Endometrial microvascular endothelial cells (primary cell): ENCODE results near the gene TTLL7. TPM values are rescaled to one million over a fixed set of nuclear protein-coding genes. Genes with fewer than 3 reads are reported as not detected.

Source experiments
- in situ Hi-C: cut with HindIII; loops from 2 replicates; pipeline ENCODE4 v1.10.0; 2017; ENCODE audit warnings: low sequenced_read_pairs, low pct_unique_long_range_greater_than_20kb; ENCODE audit errors: inconsistent ontology term
- total RNA-seq: library from RNA; depleted of rRNA; stranded (reverse); fragments of >200 nt; gene quantifications from one replicate; pipeline ENCODE4 v1.2.3, GENCODE V29; 2015; ENCODE audit errors: inconsistent ontology term

Gene TTLL7
- total RNA-seq = 3.8 TPM

- in situ Hi-C loops = no loop called here
These were observed at the start of gene TTLL7 for GRCh38 chr1:83998498-83999315. Gene TTLL7, minus strand, starts transcription at chr1:83999132. Its CDS starts 46,921 bp downstream, at chr1:83952211.

GRCh38 chr1:84042461-84042860 lies 43.5 kb upstream of the TTLL7 start:
- in situ Hi-C loops = no loop called here

- in situ Hi-C loops = no loop called here
These were observed 39.1 kb upstream of the TTLL7 start for GRCh38 chr1:84037758-84038611.

GRCh38 chr1:84031802-84032327 lies 32.9 kb upstream of the TTLL7 start:
- in situ Hi-C loops = no loop called here

- in situ Hi-C loops = no loop called here
These were observed 28.4 kb upstream of the TTLL7 start for GRCh38 chr1:84027368-84027767.

GRCh38 chr1:84025966-84026365 lies 27.0 kb upstream of the TTLL7 start:
- in situ Hi-C loops = no loop called here

GRCh38 chr1:84021822-84022221 lies 22.9 kb upstream of the TTLL7 start:
- in situ Hi-C loops = no loop called here

- in situ Hi-C loops = no loop called here
These were observed 21.2 kb upstream of the TTLL7 start for GRCh38 chr1:84020151-84020550.

GRCh38 chr1:84019217-84019616 lies 20.3 kb upstream of the TTLL7 start:
- in situ Hi-C loops = no loop called here

GRCh38 chr1:84013708-84014107 lies 14.8 kb upstream of the TTLL7 start:
- in situ Hi-C loops = no loop called here

- in situ Hi-C loops = no loop called here
These were observed 13.1 kb upstream of the TTLL7 start for GRCh38 chr1:84012018-84012417.

- in situ Hi-C loops = no loop called here
These were observed 11.2 kb upstream of the TTLL7 start for GRCh38 chr1:84010136-84010535.

- in situ Hi-C loops = no loop called here
These were observed 9.7 kb upstream of the TTLL7 start for GRCh38 chr1:84008631-84009030.

- in situ Hi-C loops = no loop called here
These were observed 7.7 kb upstream of the TTLL7 start for GRCh38 chr1:84006591-84006990.

GRCh38 chr1:84001501-84001900 lies 2.6 kb upstream of the TTLL7 start:
- in situ Hi-C loops = no loop called here

GRCh38 chr1:84000954-84001495 lies 2.1 kb upstream of the TTLL7 start:
- in situ Hi-C loops = no loop called here

- in situ Hi-C loops = no loop called here
These were observed 1.4 kb upstream of the TTLL7 start for GRCh38 chr1:84000196-84000885.

- in situ Hi-C loops = no loop called here
These were observed 436 bp upstream of the TTLL7 start for GRCh38 chr1:83999316-83999819.

- in situ Hi-C loops = no loop called here
These were observed 781 bp downstream of the TTLL7 start for GRCh38 chr1:83998205-83998497.
